Heart right ventricle (tissue), 16 donors: Measurements from ENCODE around the gene CAMKMT. TPM values are rescaled to one million over a fixed set of nuclear protein-coding genes. Genes with fewer than 3 reads are reported as not detected.

Experiments used
- ATAC-seq, 8 donors: fragments of 200-7000 bp; cut with Tn5 transposase; one replicate each; pipeline ENCODE4 v1.9.1; 2020; ENCODE audit warnings: mild to moderate bottlenecking in 8 of 8, moderate library complexity in 8 of 8, moderate number of reproducible peaks in 1 of 8
- DNase-seq, 2 donors: peaks; one replicate each; pipeline ENCODE4 v3.0.0-alpha.2; 2020
- H3K27ac ChIP-seq, 10 donors: fragments of 200-600 bp; sonication (generic) in 2 of 10; one replicate each; pipeline versions ENCODE4 v1.5.0 to v1.8.0; 2020 to 2022; ENCODE audit warnings: mild to moderate bottlenecking in 3 of 10
- H3K27me3 ChIP-seq, 7 donors: fragments of 200-600 bp; one replicate each; pipeline ENCODE4 v1.8.0; 2021 to 2022; ENCODE audit warnings: mild to moderate bottlenecking in 2 of 7
- H3K36me3 ChIP-seq, 9 donors: fragments of 200-600 bp; sonication (generic) in 1 of 9; one replicate each; pipeline versions ENCODE4 v1.5.0 to v1.8.0; 2020 to 2022; ENCODE audit warnings: mild to moderate bottlenecking in 2 of 9
- H3K4me1 ChIP-seq, 9 donors: fragments of 200-600 bp; sonication (generic) in 1 of 9; one replicate each; pipeline versions ENCODE4 v1.5.0 to v1.8.0; 2020 to 2022; ENCODE audit warnings: mild to moderate bottlenecking in 4 of 9
- H3K4me3 ChIP-seq, 10 donors: fragments of 200-600 bp; sonication (generic) in 2 of 10; one replicate each; pipeline versions ENCODE4 v1.5.0 to v1.8.0; 2020 to 2022; ENCODE audit warnings: mild to moderate bottlenecking in 7 of 10, moderate library complexity in 2 of 10
- H3K9me3 ChIP-seq, 11 donors: fragments of 200-600 bp in 10 of 11; sonication (generic) in 2 of 11; one replicate each; pipeline versions ENCODE4 v1.5.0 to v1.8.0; 2013 to 2022; ENCODE audit warnings: mild to moderate bottlenecking in 2 of 11, control low read depth in 1 of 11, moderate library complexity in 1 of 11
- CTCF ChIP-seq, 9 donors: fragments of 200-600 bp; sonication (generic) in 2 of 9; IDR thresholded peaks; one replicate each; pipeline versions ENCODE4 v1.5.0 to v1.8.0; 2021 to 2022; ENCODE audit warnings: antibody characterized with exemption in 9 of 9, mild to moderate bottlenecking in 5 of 9, moderate library complexity in 1 of 9
- WGBS, 2 donors: extraction: QIAGEN DNeasy Blood & Tissue Kit; methylation state at CpG; one replicate each; pipeline ENCODE4 v1.1.7; 2013; ENCODE audit warnings: inconsistent platforms in 1 of 2; 5-methylcytosine and 5-hydroxymethylcytosine counted together
- intact Hi-C, 10 donors: fragments of 100-400 bp; cut with DNase I; formaldehyde crosslinking; loops; one replicate each; pipeline versions ENCODE4 v1.11.1 to v1.14.2; 2022
- polyA plus RNA-seq, 2 donors: library from polyadenylated mRNA; stranded (reverse); fragments of 200-250 nt; gene quantifications; one replicate each; pipeline ENCODE4 v1.2.3, GENCODE V29; 2013
- total RNA-seq, 10 donors: library from RNA; stranded (reverse); fragmentation: NEBNext Ultra II Directional in 3 of 10; extraction: Animal tissue kit (Norgen Biotek cat#: 25700) in 3 of 10; gene quantifications; one replicate each; pipeline versions ENCODE4 v1.2.1 to v1.2.4, GENCODE V29; 2021 to 2023
- donor health status: Arrhythmogenic right ventricular cardiomyopathy.
- donor health status: ischemic (EF 13 %, LVEDD 7.1; RV severe dilation, severe dysfunction).
- donor health status: healthy with polysubstance abuse.
- donor health status: DM: no; HTN: yes; CAD: no.
- donor health status: DM: no; HTN: no; CAD: no.
- donor health status: ischemic (EF 25% LVEDD 6.9; RV normal size, moderate dysfunction).
- donor health status: ischemic (EF 25% LVEDD 5.7; RV mildly dilated, moderate dysfunction).
- donor health status: healthy.
- donor health status: DM: yes; HTN: yes; CAD: no.
- donor health status: Ischemic cardiomyopathy.
- donor health status: ischemic (EF 35%, LVEDD 5.7; RV mildly dilated, moderate dysfunction).
- donor health status: nonischemic (EF 11% LVEDD 7.7; RV severe dilation, severe dysfunction).
- donor health status: DM: yes; HTN: yes; CAD: no.
- donor health status: PGD.
- donor health status: ischemic (EF 29% LVEDD 5.4; RV normal size, mild dysfunction).
- donor health status: nonischemic (EF 23%, LVEDD 6.1; RV moderate dilation, normal function).

The CAMKMT gene
- total and polyA plus RNA-seq, 12 donors, result 4.1 to 6.4 (median 4.8) TPM

GRCh38 chr2:44805401-44806235 is 443.9 kb downstream of the CAMKMT start:
- Histone ChIP-seq H3K4me3 (no peak overlapping the region), H3K27me3 (peaks cover 15 to 100% (median 98%) of the 10 kb centered on the region in 7 donors), H3K4me1 (peaks cover 0 to 22% (median 18%) of the 10 kb centered on the region in 9 donors), H3K36me3 (no peaks in the 10 kb centered on the region), H3K9me3 (no peaks in the 10 kb centered on the region), H3K27ac (no peak overlapping the region)
- 8 to 13% methylated on average over 16 of the region's 16 CpGs for WGBS, 2 donors
- DNase-seq, result no peak
- no peak for ATAC-seq
- TF ChIP-seq CTCF (IDR thresholded peaks at IDR 0.05), result no peak
- intact Hi-C loops, result no loop called here

GRCh38 chr2:44807201-44808025 is 445.7 kb downstream of the CAMKMT start:
- peaks cover 4 to 100% (median 96%) of the 10 kb centered on the region in 7 donors for H3K27me3 ChIP-seq
- intact Hi-C loops, result no loop called here
- ATAC-seq (no peak), DNase-seq (no peak)
- TF ChIP-seq CTCF (IDR thresholded peaks at IDR 0.05), result no peak
- no peak overlapping the region for H3K27ac ChIP-seq
- WGBS, 2 donors, result 12 to 14% methylated on average over 14 of the region's 14 CpGs
- no peaks in the 10 kb centered on the region for H3K36me3 ChIP-seq
- peaks cover 0 to 5% (median 5%) of the 10 kb centered on the region in 9 donors for H3K4me1 ChIP-seq
- no peak overlapping the region for H3K4me3 ChIP-seq
- H3K9me3 ChIP-seq, result no peaks in the 10 kb centered on the region

GRCh38 chr2:44810892-44811530 is 449.3 kb downstream of the CAMKMT start:
- Histone ChIP-seq H3K27ac (no peak overlapping the region), H3K4me3 (no peak overlapping the region), H3K9me3 (no peaks in the 10 kb centered on the region), H3K4me1 (no peaks in the 10 kb centered on the region), H3K36me3 (no peaks in the 10 kb centered on the region), H3K27me3 (peaks cover 0 to 96% (median 83%) of the 10 kb centered on the region in 7 donors)
- WGBS, 2 donors, result 84 to 87% methylated on average over 22 of the region's 22 CpGs
- intact Hi-C loops, result no loop called here
- no peak for TF ChIP-seq CTCF (IDR thresholded peaks at IDR 0.05)
- DNase-seq, result no peak
- no peak for ATAC-seq

GRCh38 chr2:44813165-44813564 is 451.4 kb downstream of the CAMKMT start:
- intact Hi-C loops, result no loop called here
- Histone ChIP-seq H3K27me3 (peaks cover 0 to 77% (median 65%) of the 10 kb centered on the region in 7 donors), H3K4me3 (no peak overlapping the region), H3K36me3 (no peaks in the 10 kb centered on the region), H3K9me3 (no peaks in the 10 kb centered on the region), H3K4me1 (no peaks in the 10 kb centered on the region), H3K27ac (no peak overlapping the region)
- no peak for TF ChIP-seq CTCF (IDR thresholded peaks at IDR 0.05)
- ATAC-seq (no peak), DNase-seq (no peak)
- WGBS, 2 donors, result 63 to 83% methylated on average over 2 of the region's 2 CpGs
